GM23338 (cell line): Measurements from ENCODE around the gene MYT1. TPM values are rescaled to one million over a fixed set of nuclear protein-coding genes. Genes with fewer than 3 reads are reported as not detected.

Source experiments
- ATAC-seq: fragments of 200-7000 bp; cut with Tn5 transposase; 3 replicates; pipeline ENCODE4 v1.9.1; 2020
- DNase-seq: peaks from one replicate; pipeline ENCODE4 v3.0.0-alpha.2; 2015; ENCODE audit warnings: low spot score
- H2AFZ ChIP-seq: fragments of 200-600 bp; sonication (generic); 2 replicates; pipeline ENCODE4 v1.8.0; 2016; ENCODE audit warnings: antibody characterized with exemption, mild to moderate bottlenecking, moderate library complexity
- H3F3A ChIP-seq: fragments of 200-600 bp; sonication (generic); replicated peaks from 2 replicates; pipeline ENCODE4 v1.8.0; 2017; ENCODE audit warnings: antibody characterized with exemption, mixed run types, low read depth
- H3K27ac ChIP-seq: fragments of 200-600 bp; sonication (generic); 2 replicates; pipeline ENCODE4 v1.6.1; 2016; ENCODE audit warnings: low read depth
- H3K27me3 ChIP-seq: fragments of 200-600 bp; sonication (generic); 2 replicates; pipeline ENCODE4 v1.8.0; 2016; ENCODE audit warnings: mild to moderate bottlenecking, mixed run types, moderate library complexity; ENCODE audit not compliant: insufficient read depth
- H3K36me3 ChIP-seq: fragments of 200-600 bp; sonication (generic); 2 replicates; pipeline ENCODE4 v1.8.0; 2016; ENCODE audit warnings: mild to moderate bottlenecking; ENCODE audit not compliant: insufficient read depth
- H3K4me1 ChIP-seq: fragments of 200-600 bp; sonication (generic); 2 replicates; pipeline ENCODE4 v1.8.0; 2016; ENCODE audit warnings: mild to moderate bottlenecking, moderate library complexity; ENCODE audit not compliant: insufficient read depth
- H3K4me2 ChIP-seq: fragments of 200-600 bp; sonication (generic); 2 replicates; pipeline ENCODE4 v1.7.1; 2017; ENCODE audit warnings: mixed run types
- H3K4me3 ChIP-seq: fragments of 200-600 bp; sonication (generic); 2 replicates; pipeline ENCODE4 v1.6.1; 2016; ENCODE audit warnings: mixed run types
- H3K79me2 ChIP-seq: fragments of 200-600 bp; sonication (generic); replicated peaks from 2 replicates; pipeline ENCODE4 v1.8.0; 2017; ENCODE audit warnings: mild to moderate bottlenecking; ENCODE audit not compliant: insufficient read depth
- H3K9me2 ChIP-seq: fragments of 200-600 bp; sonication (generic); 2 replicates; pipeline ENCODE4 v1.8.0; 2017; ENCODE audit not compliant: insufficient read depth
- H4K20me1 ChIP-seq: fragments of 200-600 bp; sonication (generic); replicated peaks from 2 replicates; pipeline ENCODE4 v1.8.0; 2017; ENCODE audit warnings: mild to moderate bottlenecking; ENCODE audit not compliant: insufficient read depth
- H3K27ac Mint-ChIP-seq: 2 replicates; pipeline ENCODE4 v1.8.0; 2020; ENCODE audit warnings: inconsistent platforms, mild to moderate bottlenecking, moderate library complexity, mixed read lengths
- H3K27me3 Mint-ChIP-seq: 3 replicates; pipeline ENCODE4 v1.8.0; 2022; ENCODE audit warnings: low read depth, mild to moderate bottlenecking, moderate library complexity, mixed read lengths, inconsistent platforms; ENCODE audit not compliant: insufficient read depth, poor library complexity
- H3K36me3 Mint-ChIP-seq: 3 replicates; pipeline ENCODE4 v1.8.0; 2021; ENCODE audit warnings: low read depth, mild to moderate bottlenecking, inconsistent platforms, moderate library complexity, mixed read lengths
- H3K4me1 Mint-ChIP-seq: 3 replicates; pipeline ENCODE4 v1.8.0; 2020; ENCODE audit warnings: mild to moderate bottlenecking, inconsistent platforms, mixed read lengths
- H3K4me3 Mint-ChIP-seq: 3 replicates; pipeline ENCODE4 v1.8.0; 2021; ENCODE audit warnings: moderate library complexity, mild to moderate bottlenecking, inconsistent platforms, mixed read lengths
- H3K9me3 Mint-ChIP-seq: 3 replicates; pipeline ENCODE4 v1.8.0; 2020; ENCODE audit warnings: moderate library complexity, mild to moderate bottlenecking, inconsistent platforms, mixed read lengths
- EZH2 ChIP-seq: fragments of 200-600 bp; sonication (generic); IDR thresholded peaks from one replicate; pipeline ENCODE4 v1.8.0; 2017; ENCODE audit warnings: antibody characterized with exemption, mild to moderate bottlenecking, low read depth; ENCODE audit not compliant: unreplicated experiment
- EZH2phosphoT487 ChIP-seq: fragments of 200-600 bp; sonication (generic); IDR thresholded peaks from one replicate; pipeline ENCODE4 v1.8.1; 2018; ENCODE audit warnings: antibody characterized with exemption; ENCODE audit not compliant: unreplicated experiment
- JUNB ChIP-seq: IDR thresholded peaks from one replicate; pipeline ENCODE4 v1.6.1; 2016; ENCODE audit warnings: antibody characterized with exemption; ENCODE audit not compliant: unreplicated experiment
- NANOG ChIP-seq: IDR thresholded peaks from 2 replicates; pipeline ENCODE4 v1.6.1; 2016; ENCODE audit warnings: antibody characterized with exemption, borderline replicate concordance
- POLR2AphosphoS5 ChIP-seq: IDR thresholded peaks from 2 replicates; pipeline ENCODE4 v1.6.1; 2016; ENCODE audit warnings: antibody characterized with exemption, low read depth
- STAT1 ChIP-seq: IDR thresholded peaks from one replicate; pipeline ENCODE4 v1.6.1; 2016; ENCODE audit warnings: antibody characterized with exemption; ENCODE audit not compliant: unreplicated experiment
- ZNF114 ChIP-seq: fragments of 250-450 bp; sonication (Bioruptor Pico); IDR thresholded peaks from 2 replicates; pipeline ENCODE4 v1.5.0; 2020; ENCODE audit warnings: mild to moderate bottlenecking, moderate library complexity
- ZNF331 ChIP-seq: fragments of 250-450 bp; sonication (Bioruptor Pico); IDR thresholded peaks from 2 replicates; pipeline ENCODE4 v1.5.0; 2020; ENCODE audit warnings: low read depth, mild to moderate bottlenecking, moderate library complexity
- polyA plus RNA-seq: library from polyadenylated mRNA; unstranded; fragments of >200 nt; fragmentation: Nextera tagmentation; extraction: Ambion mirVana; gene quantifications from 2 replicates; pipeline ENCODE4 v1.2.1, GENCODE V29; 2016
- total RNA-seq: library from RNA; depleted of rRNA; stranded (reverse); fragments of >200 nt; shearing (Covaris generic); gene quantifications from 2 replicates; pipeline ENCODE4 v1.2.3, GENCODE V29; 2014
- TF ChIP-seq, protein P1 (sequence below), 2 experiments: fragments of 200-600 bp in 1 of 2; sonication (generic) in 1 of 2; conservative IDR thresholded peaks; 2 replicates each; pipeline versions ENCODE4 v1.5.1 to v1.6.1; 2016 to 2017; ENCODE audit warnings: antibody characterized with exemption in 2 of 2, low read depth in 2 of 2, mild to moderate bottlenecking in 2 of 2, moderate library complexity in 1 of 2

Gene MYT1
- total and polyA plus RNA-seq, 2 experiments from 2014 or later = 0.83 to 1.6 TPM

DNA sequence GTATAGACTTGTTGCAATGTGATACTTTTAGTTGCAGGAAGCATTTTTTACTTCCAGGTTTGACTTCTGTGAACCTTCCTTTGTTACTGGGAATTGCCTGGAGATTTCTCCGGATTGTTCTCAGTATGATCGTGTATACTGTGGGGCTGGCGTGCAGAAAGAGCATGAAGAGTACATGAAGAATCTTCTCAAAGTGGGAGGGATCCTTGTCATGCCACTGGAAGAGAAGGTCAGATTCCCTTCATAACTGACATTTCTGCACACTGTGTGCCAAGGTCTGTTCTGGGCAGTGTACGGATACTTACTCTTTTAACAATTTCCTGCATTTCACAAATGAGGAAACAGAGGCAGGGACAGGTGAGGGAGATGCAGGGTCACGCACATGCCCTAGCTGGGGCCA is 100.9 kb downstream of the MYT1 start:
- H3K27ac ChIP-seq = no peak overlapping the region
- Mint-ChIP-seq H3K4me3 (no peak overlapping the region), H3K27ac (no peak overlapping the region), H3K36me3 (peaks cover 24% of the 10 kb centered on the region), H3K9me3 (no peaks in the 10 kb centered on the region; the same call in 2 of the 3 replicates), H3K4me1 (no peaks in the 10 kb centered on the region), H3K27me3 (no peaks in the 10 kb centered on the region)
- no peaks in the 10 kb centered on the region for H4K20me1 ChIP-seq
- no peaks in the 10 kb centered on the region for H3F3A ChIP-seq
- H3K4me2 ChIP-seq = no peak overlapping the region
- DNase-seq (no peak), ATAC-seq (no peak)
- H3K27me3 ChIP-seq = no peaks in the 10 kb centered on the region
- H3K79me2 ChIP-seq = peaks cover 51% of the 10 kb centered on the region
- H3K4me1 ChIP-seq = no peaks in the 10 kb centered on the region
- TF ChIP-seq POLR2AphosphoS5 = no peak
- no peak for TF ChIP-seq STAT1
- no peak for TF ChIP-seq ZNF114 (CRISPR knock-in tag)
- TF ChIP-seq NANOG = no peak
- TF ChIP-seq EZH2 = no peak
- TF ChIP-seq JUNB = no peak
- TF ChIP-seq ZNF331 = no peak
- TF ChIP-seq, protein P1, sequence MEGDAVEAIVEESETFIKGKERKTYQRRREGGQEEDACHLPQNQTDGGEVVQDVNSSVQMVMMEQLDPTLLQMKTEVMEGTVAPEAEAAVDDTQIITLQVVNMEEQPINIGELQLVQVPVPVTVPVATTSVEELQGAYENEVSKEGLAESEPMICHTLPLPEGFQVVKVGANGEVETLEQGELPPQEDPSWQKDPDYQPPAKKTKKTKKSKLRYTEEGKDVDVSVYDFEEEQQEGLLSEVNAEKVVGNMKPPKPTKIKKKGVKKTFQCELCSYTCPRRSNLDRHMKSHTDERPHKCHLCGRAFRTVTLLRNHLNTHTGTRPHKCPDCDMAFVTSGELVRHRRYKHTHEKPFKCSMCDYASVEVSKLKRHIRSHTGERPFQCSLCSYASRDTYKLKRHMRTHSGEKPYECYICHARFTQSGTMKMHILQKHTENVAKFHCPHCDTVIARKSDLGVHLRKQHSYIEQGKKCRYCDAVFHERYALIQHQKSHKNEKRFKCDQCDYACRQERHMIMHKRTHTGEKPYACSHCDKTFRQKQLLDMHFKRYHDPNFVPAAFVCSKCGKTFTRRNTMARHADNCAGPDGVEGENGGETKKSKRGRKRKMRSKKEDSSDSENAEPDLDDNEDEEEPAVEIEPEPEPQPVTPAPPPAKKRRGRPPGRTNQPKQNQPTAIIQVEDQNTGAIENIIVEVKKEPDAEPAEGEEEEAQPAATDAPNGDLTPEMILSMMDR (conservative IDR thresholded peaks at IDR 0.05; ENCODE audit: low read depth in 2 of 2) = no peak
- H3K4me3 ChIP-seq = no peak overlapping the region
- no peak overlapping the region for H2AFZ ChIP-seq
- no peaks in the 10 kb centered on the region for H3K9me2 ChIP-seq
- peaks cover 6% of the 10 kb centered on the region for H3K36me3 ChIP-seq

GRCh38 chr20:64266988-64267387 is 102.7 kb downstream of the MYT1 start:
- Mint-ChIP-seq H3K27me3 (no peaks in the 10 kb centered on the region), H3K9me3 (no peaks in the 10 kb centered on the region; the same call in 2 of the 3 replicates), H3K36me3 (peaks cover 23% of the 10 kb centered on the region), H3K4me1 (no peaks in the 10 kb centered on the region), H3K4me3 (no peak overlapping the region), H3K27ac (no peak overlapping the region)
- H2AFZ ChIP-seq = no peak overlapping the region
- TF ChIP-seq EZH2phosphoT487 (no peak), ZNF331 (no peak), POLR2AphosphoS5 (no peak), STAT1 (no peak), NANOG (no peak), ZNF114 (CRISPR knock-in tag) (no peak), EZH2 (no peak)
- TF ChIP-seq, protein P1 (conservative IDR thresholded peaks at IDR 0.05; ENCODE audit: low read depth in 2 of 2) = no peak
- H3K79me2 ChIP-seq = peaks cover 36% of the 10 kb centered on the region
- DNase-seq (no peak), ATAC-seq (no peak)
- no peak overlapping the region for H3K27ac ChIP-seq
- no peaks in the 10 kb centered on the region for H4K20me1 ChIP-seq
- no peak overlapping the region for H3K4me2 ChIP-seq
- H3K36me3 ChIP-seq = peaks cover 6% of the 10 kb centered on the region
- H3K4me1 ChIP-seq = no peaks in the 10 kb centered on the region
- H3K27me3 ChIP-seq = no peaks in the 10 kb centered on the region
- no peaks in the 10 kb centered on the region for H3K9me2 ChIP-seq
- H3F3A ChIP-seq = no peaks in the 10 kb centered on the region
- no peak overlapping the region for H3K4me3 ChIP-seq
